ENCODE data around the gene RHOU.

Gene RHOU

GRCh38 chr1:228785366-228786330, 50.4 kb downstream of the RHOU start:
- no peak for DNase-seq (ENCODE audit: low spot score)

- no peak for DNase-seq (ENCODE audit: low spot score)
Observed at GRCh38 chr1:228786361-228787129, 51.3 kb downstream of the RHOU start.

- DNase-seq (ENCODE audit: low spot score) = no peak
Observed at GRCh38 chr1:228791791-228792190, 56.5 kb downstream of the RHOU start.

GRCh38 chr1:228792601-228793000, 57.3 kb downstream of the RHOU start:
- no peak for DNase-seq (ENCODE audit: low spot score)

GRCh38 chr1:228793032-228793431, 57.8 kb downstream of the RHOU start:
- no peak for DNase-seq (ENCODE audit: low spot score)

- no peak for DNase-seq (ENCODE audit: low spot score)
Observed at GRCh38 chr1:228794173-228794572, 58.9 kb downstream of the RHOU start.

GRCh38 chr1:228794810-228795209, 59.5 kb downstream of the RHOU start:
- DNase-seq (ENCODE audit: low spot score) = no peak

- DNase-seq (ENCODE audit: low spot score) = no peak
Observed at GRCh38 chr1:228795596-228795995, 60.3 kb downstream of the RHOU start.

Measured in LoVo (cell line).